GM21390 (cell line): ENCODE measurements around the gene TENM4.
"Not testable (repeated sequence)": the region's sequence is repeated elsewhere in the genome, so short reads cannot be mapped to it uniquely, and the experiment has no call there.

ENCODE experiments used
- ATAC-seq: cut with Tn5 transposase; IDR thresholded peaks from one replicate; pipeline ENCODE4 v1.9.1; 2021; ENCODE audit not compliant: unreplicated experiment

Gene TENM4

DNA sequence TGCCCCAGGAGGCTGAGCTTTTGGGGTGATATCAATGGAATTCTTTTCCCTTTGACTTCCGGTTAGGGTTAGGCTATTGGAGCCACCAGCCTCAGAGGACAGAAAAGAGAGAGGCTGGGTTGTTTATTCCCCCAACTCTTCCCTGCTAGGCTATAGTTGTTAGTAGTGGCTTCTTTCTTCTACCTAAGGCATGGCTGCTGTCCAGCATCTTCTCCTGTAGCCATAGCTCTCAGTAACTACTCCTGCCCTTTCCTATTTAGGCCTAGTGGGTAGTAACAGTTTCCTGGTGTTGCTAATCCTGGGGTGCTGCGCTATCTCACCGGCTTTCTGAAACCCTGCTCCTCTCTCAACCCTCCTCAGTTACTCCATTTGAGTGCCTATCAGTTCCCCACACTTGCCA lies 184.9 kb downstream of the TENM4 start:
- no peak for ATAC-seq

DNA sequence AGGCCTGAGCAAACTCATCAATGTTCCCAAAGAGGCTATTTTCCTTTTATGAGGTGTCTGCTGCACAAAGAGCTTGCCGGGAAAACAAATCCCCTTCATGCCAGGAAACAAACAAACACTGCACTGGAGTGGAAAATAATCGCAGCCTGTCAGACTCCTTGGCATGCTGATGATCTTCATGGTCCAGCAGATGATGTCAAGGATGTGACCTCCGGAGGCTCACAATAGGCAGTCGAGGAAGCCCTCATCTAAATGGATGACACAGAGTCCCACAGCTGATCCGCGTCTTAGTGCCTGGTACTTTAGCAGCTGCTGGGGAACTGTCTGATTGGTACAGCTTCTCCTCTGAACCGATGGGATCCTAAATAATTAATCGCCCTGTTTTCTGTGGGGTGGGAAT lies 187.6 kb downstream of the TENM4 start:
- ATAC-seq: no peak

DNA sequence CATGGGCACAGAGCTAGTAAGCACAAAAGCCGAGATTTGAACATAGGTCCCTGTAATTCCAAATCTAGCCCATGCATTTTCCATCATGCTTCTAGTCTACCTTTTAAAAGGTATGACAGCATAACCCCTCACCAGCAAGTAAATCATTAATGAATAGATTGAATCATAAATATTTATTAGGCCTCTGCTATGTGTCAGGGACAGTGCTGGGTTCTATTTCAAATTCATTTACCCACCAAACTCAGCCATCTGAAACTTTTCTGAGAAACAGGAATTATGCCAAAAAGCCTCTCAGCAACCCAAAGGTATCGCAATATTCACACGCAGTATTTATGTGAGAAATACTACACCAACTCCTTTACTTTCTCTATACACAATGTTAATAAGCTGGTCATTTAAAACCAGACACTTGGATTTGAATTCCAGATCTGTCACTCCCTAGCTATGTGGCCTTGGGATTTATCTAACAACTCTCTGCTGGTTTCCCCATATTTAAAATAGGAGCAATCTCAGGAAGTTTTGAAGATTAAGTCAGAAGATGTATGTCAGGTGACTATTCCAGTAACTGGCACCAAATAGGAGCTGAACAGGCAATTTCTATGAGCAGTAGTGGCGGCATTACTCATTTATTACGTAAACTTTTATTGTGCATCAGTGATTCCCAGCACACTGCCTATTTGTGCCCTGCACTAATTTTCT lies 191.4 kb downstream of the TENM4 start:
- ATAC-seq: no peak

DNA sequence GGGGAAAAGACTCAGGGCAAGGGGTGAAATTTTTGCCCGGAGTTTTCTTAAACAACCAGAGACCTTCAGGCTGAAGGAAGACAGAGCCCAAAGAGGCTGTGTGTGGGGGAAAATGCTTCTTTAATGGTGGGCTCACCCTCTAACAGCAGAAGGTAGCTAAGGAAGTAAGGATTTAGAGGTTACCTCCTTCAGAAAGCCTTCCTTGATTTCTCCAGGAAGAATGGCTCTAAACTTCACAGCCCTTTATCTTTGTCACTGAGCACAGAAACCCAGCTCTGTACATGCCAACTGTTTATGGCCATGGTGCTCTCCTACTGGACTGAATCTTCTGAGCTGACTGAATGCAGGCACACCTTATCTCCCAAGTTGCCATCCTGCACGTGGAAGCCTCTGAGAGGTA lies 196.0 kb downstream of the TENM4 start:
- ATAC-seq: no peak

DNA sequence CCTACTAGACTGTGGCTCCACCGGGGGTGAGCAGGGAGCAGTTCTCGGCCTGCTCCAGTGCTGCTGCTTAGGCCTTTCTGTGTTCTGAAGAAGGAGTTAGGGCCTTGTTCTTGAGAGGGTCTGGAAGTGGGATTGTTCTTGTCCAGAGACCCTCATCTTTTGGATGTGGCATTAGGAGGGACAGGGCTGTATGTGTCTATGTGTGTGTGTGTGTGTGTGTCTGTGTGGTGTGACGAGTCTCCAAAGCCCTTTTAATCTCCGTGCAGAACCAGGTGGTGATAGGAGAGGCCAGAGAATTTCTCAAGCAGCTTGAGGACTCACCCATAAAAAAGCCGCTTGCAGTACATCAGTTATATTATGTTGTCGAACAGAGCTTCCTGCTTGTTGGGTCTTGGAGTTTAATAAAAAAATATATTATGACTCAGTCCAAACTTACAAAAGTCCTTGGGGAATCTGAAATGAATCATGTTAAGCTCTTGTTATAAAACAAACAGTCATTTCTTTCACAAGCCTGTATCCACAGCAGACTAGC lies 196.5 kb downstream of the TENM4 start:
- ATAC-seq: no peak

DNA sequence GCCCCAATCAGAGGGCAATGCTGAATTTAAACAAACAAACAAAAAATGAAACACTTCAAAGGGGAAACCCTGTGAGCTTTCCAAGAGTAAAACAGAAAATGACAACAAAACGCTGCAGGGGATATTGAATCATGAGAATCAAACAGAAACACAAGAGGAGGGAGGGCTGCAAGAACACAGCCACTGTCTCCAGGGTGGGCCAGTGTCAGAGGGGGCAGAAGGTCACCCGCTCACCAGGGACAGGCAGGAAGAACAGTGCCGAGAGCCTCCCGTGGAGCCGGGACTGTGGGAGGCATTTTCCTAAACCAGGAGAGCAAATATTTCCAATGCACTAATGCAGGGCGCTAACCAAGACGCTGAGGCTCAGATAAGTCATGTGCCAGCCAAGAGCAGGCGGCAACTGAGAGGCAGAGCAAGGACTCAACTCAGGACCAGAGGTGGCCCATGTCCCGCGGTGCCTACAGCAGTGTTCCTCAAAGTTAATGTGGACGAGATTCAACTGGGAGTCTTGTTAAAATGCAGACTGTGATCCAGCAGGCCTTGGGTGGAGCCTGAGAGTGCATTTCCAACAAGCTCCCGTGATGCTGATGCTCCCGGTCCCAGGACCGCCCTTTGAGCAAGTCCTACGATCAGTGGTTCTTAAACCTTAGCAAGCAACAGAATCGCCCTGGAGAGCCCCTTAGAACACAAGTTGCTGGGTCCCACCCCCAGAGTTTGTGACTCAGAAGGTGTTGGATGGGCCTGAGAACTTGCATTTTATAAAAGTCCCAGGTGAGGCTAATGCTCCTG lies 197.2 kb downstream of the TENM4 start:
- ATAC-seq: no peak

DNA sequence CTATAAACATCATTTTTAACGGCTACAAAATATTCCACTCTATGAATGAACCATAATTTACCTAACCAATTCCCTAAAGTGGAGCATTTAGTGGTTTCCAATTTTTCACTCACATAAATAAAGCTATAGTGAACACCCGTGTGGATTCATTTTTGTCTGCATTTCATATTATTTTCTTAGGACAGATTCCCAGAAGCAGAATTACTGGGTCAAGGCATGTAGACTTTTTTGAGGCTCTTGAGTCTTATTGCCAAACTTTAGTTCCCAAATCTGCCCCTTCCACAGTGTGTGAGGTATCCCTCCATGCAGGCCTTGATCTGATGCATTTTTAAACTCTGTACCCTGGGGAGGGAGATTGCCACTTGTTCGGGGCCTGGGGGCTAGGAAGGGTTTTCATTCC lies 198.2 kb downstream of the TENM4 start:
- no peak for ATAC-seq

DNA sequence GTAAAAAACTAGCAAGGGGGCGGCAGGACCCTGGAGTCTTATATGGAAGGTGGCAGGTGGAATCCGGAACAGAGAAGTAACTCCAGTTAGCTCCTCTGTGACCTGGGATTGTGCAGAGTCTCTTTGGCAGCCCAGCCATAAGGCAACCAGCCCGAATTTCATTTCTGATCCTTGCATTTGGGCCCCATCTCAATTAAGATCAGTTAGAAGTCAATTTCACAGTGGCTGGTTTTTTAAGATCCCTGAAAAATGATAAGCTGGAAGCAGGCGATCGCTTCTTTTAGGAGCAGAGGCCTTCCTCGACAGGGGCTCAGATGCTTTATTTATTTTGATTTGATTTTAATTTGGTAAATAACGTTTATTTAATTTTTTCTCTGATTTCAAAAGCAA lies 199.0 kb downstream of the TENM4 start:
- no peak for ATAC-seq

DNA sequence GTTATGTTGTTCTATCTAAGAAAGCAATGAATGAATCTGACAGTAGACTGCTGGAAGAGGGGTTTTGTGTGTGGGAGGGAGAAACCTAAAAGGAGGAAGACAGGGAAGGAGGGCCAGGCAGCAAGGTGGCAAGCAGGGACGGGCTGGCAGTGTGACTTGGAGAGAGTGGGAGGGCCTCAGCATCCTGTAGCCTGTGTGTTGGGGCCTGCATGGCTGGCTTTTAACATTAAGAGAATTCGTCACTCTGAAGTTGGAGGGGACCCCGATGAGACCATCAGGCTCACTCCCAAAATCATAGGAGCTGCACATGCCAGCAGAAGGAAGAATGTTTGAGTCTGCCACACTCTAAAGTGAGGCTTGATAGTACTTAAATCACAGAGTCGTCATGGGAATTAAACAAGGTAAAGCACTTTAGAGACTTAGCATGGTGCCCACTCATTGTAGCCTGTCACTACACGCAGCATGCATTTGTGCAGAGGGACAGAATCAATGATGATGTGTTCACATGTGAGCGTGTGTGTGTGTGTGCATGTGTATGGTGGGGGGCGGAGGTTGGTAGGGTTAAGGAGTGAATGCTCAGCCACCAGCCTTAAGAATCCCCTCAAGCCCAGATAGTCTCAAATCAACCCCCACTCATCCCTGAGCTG lies 199.5 kb downstream of the TENM4 start:
- ATAC-seq: no peak

DNA sequence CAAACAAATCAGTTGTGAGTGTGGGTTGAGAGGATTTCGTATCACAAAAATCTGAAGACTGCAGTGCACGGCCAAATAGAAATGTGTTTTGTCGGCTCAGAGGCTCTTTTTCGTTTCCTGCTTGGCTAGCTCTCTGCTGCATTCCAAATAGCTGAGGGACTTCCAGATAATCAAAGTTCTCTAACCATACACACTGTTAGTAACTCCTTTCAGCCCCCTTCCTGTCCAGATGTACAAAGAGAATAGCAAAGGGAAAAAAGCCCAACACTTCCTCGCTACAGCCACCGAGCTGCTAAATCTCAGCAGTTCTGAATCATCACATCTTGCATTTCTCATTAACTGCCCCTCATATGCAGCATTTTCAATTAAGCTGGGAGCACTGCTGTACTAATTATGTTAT lies 203.1 kb downstream of the TENM4 start:
- ATAC-seq: no peak

DNA sequence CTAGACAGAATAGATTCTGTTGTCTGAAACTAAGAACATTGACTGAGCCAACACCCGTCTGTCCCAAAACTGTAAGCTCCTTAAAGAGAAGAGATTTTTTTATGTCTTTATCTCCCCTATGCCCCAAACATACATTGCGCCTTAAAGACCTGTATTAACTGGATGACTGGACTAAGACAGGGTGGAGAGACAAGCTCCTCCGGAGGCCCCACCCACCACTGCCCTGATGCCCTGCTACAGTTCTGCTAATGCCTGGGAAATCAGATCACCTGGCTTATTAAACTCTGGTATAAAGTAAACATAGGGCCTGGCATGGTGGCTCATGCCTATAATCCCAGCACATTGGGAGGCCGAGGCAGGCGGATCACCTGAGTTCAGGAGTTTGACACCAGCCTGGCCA lies 203.7 kb downstream of the TENM4 start:
- ATAC-seq: no peak

DNA sequence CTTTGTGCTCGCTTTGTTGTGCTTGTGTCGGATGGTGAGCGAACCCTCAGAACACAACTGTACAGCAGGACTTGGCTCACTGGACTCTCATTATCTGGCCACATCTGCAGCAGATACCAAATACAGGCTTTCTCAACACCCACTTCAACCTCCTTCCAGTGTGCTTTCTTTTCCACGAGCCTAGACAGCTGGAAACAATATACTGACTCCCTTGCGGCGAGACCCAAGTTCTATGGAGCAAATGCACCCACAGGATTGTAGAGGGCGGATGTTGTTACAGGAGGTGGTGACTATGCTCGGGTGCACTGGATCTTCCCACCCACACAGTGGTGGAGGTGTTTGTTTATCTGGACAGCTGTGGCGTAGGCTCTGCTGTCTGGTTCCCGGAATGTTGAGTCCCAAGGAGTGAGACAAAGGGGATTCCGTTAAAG lies 204.3 kb downstream of the TENM4 start:
- ATAC-seq: no peak

DNA sequence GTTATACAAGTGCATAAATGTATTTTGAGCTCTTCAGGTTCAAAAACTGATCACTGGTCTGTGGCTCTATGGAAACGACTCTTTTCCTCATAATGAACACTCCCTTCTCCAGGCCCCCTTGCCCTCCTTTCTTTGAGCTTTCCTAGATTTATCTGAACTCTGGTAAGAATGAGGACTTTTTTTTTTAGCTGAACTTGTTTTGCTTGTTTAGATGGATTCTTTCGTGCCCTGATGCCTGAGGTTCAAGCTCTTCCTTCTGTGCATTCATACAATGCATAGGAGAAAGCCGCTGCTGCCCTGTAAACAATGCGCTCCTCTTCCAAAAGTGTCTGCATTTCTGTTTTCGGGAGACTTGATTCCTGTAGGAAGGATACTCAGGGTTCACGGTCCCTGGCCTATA lies 205.1 kb downstream of the TENM4 start:
- no peak for ATAC-seq

DNA sequence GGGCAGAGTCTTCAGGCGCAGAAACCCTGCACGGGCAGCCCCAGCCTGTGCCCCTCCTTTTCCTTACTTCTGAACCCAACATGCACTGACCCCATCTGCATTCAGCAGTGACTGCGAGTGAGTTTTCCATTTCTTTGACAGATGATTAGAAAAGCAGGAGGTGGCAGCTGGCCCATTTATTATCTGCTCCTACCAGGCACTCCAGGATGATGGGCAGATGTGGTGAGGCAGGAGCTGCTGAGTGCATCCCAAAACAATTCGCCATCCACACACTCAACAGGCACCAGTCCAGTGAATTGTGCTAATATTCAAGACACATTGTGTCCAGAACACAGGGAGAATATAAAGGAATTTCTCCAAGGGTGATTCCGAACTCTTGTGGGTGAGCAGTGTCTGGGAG lies 208.5 kb downstream of the TENM4 start:
- no peak for ATAC-seq

DNA sequence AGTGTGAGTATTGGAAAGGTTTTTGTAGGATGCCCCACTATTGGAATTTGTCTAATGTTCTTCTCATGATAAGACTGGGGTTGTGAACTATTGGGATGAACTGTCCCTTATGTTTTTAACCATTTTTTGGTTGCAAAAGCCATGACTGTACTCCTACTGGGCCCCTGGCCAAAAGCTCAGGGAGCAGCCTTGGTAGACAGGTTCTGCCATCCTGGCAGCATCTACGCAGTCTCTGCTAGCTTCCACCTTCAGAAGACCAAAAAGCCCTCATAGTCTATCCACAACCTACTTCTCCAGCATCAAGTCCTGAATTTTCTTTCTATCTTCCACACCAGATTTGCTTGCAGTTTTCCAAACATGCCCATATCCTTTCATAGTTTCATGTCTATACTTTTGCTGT lies 211.8 kb downstream of the TENM4 start:
- ATAC-seq: no peak

DNA sequence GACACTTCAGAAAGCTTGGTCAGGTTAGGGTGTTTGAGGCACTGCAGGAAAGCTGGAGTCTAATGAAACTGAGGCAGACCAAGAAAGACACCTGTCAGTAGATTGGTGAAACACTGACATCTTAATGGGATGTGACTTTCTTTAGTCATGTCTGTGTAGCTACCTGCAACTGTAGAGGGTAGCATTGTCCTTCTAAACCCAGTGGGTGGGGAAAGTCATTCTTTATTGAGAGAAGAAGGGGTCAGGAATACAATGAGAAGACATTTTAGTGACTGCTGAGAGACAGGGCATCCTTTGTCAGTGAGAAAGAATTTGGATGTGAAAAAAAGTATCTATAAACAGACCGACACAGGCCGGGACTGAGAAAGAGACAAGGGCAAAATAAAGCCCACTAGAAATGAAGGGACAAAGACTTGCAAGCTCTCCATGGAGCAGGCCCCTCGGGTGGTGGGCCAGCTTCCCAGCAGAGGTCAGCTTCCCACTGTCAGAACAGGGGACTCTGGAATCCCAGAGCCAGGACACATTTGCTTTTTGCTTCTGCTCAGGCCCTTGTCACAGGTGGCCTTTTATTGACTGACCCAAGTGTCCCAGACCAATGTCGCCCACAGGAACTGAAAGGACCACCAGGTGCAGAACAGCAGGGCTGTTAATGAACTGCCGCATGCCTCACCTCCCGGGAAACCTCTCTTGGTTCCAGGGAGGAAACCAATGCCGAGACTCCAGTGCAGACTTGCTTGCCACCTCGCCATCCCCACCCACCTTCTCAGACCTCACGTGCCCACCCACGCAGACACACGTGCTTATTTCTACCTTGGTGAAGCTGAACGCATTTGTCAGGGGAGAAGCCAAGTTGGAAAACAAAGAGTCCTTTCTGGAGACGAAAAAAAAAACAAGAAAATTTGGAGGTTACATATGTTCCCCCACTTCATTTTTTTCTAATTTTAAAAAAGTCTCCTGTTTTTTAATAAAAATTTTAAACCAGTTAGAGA lies 212.8 kb downstream of the TENM4 start:
- ATAC-seq: no peak

DNA sequence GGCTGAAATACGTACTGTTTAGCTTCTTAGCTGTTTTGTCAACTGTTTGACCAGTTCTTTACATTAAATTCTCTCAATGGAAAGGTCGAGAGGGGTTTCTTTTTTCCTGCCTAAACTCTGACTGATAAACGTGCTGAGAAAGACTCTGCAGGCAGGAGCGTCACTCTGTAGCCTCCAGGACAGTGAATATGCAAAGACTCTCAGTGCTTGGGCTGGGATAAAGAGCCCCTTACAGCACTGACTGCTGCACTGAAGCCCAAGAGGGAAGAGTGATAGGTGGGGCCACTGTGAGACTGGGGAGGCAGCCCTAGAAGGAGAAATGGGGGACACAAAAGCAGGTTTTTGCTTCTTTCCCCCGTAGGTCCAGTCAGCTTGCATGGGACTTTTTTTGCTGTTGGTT lies 213.5 kb downstream of the TENM4 start:
- no peak for ATAC-seq

DNA sequence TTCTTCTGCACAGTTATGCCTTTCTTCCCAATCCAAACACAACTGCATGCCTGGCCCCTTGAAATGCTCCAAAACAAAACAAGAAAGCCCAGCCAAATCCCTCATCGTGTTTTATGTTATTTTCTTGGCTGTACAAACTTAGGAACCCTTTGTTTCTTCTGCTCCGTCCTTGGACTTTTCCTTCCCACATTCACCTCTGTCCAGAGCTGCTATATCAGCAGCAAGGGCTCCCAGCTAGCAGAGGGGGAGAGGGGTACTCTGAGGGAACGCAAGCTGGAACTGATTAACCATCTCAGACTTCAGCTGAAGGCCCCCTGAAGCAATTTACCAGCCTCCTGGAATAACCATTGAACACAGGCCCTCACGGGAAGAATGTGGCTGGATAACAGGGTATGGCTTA lies 214.7 kb downstream of the TENM4 start:
- no peak for ATAC-seq

DNA sequence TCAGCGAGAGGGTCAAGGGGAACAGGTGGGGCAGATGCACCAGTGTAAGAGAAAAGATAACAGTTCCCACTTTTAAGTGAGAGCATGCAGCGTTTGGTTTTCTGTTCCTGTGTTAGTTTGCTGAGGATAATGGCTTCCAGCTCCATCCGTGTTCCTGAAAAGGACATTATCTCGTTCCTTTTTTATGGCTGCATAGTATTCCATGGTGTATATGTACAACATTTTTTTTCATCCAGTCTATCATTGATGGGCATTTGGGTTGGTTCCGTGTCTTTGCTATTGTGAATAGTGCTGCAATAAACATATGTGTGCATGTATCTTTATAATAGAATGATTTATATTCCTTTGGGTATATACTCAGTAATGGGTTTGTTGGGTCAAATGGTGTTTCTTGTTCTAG lies 218.7 kb downstream of the TENM4 start:
- ATAC-seq: not testable (repeated sequence)

DNA sequence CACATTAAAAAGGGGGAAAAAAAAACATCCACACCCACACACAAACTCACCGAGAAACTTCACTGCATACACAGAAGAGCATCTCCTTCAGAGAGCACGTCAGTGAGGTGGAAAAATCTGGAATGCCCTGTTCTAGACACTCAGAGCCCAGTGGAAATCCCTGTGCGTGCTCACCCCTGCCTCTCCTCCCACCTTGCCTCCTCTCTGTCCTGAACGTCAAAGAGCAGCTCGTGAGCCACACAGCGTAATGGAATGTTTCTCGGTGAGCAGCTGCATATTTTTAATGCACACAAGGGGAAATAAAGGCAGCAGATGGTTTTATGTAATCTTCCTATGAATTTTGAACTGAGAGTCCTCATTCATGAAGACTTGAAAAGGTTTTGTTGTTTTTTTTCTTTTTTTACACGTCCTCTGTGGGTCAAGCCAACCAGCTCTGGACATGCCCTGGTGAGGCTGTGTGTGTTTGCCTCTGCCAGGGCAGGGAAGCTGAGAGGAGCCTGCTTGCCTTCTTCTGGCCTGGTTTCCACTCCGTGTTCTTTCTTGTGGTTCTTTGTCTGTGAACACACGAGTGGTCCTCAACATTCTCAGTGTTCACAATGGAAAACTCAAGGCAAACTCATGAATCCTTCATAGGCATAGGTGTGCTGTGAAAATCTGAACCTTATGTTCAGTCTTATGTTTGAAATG lies 219.2 kb downstream of the TENM4 start:
- no peak for ATAC-seq
